ENCODE data around the gene RGL2.
A peak's percentile ranks its signal among the peaks of the same experiment; 100 is the strongest.
"Not testable (repeated sequence)": the region's sequence is repeated elsewhere in the genome, so short reads cannot be mapped to it uniquely, and the experiment has no call there.

Gene RGL2

DNA sequence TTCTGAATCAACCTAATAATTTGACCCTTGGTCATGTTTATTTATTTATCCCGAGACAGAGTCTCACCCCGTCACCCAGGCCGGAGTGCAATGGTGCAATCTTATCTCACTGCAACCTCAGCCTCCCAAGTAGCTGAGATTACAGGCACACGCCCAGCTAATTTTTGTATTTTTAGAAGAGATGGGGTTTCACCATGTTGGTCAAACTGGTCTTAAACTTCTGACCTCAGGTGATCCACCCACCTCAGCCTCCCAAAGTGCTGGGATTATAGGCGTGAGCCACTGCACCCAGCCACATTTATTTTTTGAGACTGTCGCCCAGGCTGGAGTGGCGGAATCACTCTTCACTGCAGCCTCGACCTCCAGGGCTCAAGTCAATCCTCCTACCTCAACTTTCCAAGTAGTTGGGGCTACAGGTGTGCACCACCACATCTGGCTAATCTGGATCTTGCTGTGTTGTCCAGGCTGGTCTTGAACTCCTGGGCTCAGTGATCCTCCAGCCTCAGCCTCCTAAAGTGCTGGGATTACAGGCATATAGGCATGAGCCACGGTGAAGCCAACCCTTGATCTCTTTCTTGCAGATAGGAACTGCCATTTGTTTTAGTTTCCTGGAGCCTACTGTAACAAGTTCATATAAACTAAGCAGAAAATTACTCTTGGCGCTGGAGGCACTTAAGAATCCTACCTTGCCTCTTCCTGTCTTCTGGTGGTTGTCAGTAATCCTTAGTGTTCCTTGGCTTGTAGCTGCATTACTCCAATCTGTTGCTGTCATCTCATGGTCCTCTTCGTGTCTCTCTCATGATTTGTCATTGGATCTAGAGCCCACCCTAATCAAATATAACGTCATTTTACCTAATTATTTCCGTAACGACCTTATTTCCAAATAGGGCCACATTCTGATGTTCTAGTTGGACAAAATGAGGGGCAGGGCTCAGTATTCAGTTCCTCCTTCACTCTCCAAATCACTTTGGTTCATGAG lies 24.5 kb downstream of the RGL2 start:
- no peaks in the 10 kb centered on the region for H3K27me3 ChIP-seq (ENCODE audit: control insufficient read depth, insufficient read depth, low read length, poor library complexity, severe bottlenecking)
- no peak overlapping the region for H3K27ac ChIP-seq (ENCODE audit: insufficient read depth, low read depth, low read length, poor library complexity, severe bottlenecking)
- H3K36me3 ChIP-seq (ENCODE audit: control insufficient read depth, insufficient read depth, low read length): peaks cover 22% of the 10 kb centered on the region
- H3K4me3 ChIP-seq (ENCODE audit: insufficient read depth, low read depth, low read length): peak overlapping the region; percentile 9
- no peaks in the 10 kb centered on the region for H3K9me3 ChIP-seq (ENCODE audit: control insufficient read depth, low read length)
- H3K4me1 ChIP-seq (ENCODE audit: control insufficient read depth, insufficient read depth, low read length): peaks cover 26% of the 10 kb centered on the region
- WGBS, 2 experiments: 86 to 90% methylated on average over 14 of the region's 14 CpGs

DNA sequence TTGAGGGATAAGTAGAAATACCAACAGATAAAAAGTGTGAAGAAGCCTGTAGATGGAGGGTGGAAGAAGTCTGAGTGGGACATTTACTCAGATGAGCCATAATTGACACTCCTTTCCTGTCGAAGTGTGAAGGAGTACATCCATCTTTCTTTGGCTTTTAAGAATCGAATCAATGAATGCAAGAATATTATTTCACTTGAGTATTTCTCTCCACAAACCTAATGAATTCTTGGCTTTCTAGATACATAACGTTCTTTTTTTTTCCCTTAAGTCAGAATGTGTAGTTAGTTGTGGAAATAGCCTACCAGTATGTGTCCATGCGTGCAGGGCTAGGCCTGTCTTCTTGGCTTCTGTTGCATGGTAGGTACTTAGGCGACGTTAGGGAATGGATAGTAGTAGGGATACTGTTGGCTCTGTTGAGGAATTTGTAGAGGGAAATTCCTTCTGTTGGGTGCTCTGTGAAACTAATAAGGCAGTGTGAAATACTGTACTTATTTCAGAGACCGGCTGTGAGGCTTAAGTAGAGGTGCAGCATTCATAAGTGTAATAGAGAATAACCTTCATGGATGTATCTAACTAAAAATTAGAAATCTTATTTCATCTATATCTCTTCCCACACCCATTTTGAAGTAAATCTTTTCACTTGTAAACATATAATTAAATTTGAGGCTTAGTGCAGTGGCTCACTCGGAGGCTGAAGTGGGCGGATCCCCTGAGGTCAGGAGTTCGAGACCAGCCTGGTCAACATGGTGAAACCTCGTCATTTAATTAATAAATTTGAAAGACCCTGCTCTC lies 25.4 kb downstream of the RGL2 start:
- Histone ChIP-seq H3K4me1 (ENCODE audit: control insufficient read depth, insufficient read depth, low read length) (peaks cover 26% of the 10 kb centered on the region), H3K9me3 (ENCODE audit: control insufficient read depth, low read length) (no peaks in the 10 kb centered on the region), H3K36me3 (ENCODE audit: control insufficient read depth, insufficient read depth, low read length) (peaks cover 29% of the 10 kb centered on the region), H3K27me3 (ENCODE audit: control insufficient read depth, insufficient read depth, low read length, poor library complexity, severe bottlenecking) (no peaks in the 10 kb centered on the region), H3K27ac (ENCODE audit: insufficient read depth, low read depth, low read length, poor library complexity, severe bottlenecking) (no peak overlapping the region), H3K4me3 (ENCODE audit: insufficient read depth, low read depth, low read length) (peak overlapping the region; percentile 99)
- 69 to 77% methylated on average over 11 of the region's 11 CpGs for WGBS, 2 experiments

DNA sequence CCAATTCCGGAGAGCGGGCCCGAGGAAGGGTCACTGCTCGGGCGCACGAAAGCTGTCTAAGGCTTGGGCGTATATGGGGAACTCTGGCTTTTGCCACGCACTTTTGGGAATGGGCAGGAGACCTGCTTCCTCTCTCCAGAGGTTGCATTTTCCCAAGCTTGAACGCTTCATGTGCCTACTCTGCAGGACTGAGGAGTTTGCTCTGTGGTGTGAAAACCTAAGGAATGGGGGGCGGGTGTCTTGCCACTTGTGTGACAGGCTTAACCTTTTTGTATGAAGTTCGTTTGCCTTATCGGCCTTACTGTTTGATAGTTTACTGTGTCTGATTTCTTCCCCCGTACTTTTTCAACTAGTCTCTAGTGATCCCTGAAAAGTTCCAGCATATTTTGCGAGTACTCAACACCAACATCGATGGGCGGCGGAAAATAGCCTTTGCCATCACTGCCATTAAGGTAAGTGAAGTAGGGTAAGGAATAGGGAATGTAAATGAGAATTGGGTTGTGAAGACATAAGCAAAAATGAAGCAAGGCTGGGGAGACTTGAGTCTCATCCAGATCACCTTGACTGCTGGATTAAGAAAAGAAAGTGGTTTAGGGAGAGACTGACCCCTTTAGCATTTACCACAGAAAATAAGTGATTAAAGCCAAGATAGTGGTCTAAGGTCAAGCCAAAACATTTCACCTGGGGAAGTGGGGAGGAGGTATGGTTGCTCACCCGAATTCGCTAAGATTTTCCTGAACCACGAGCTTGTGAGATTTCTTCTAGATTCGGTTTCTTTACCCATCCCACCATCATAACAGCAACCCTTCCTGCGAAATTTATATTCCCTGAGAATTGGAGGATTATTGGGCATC lies 26.2 kb downstream of the RGL2 start:
- Histone ChIP-seq H3K4me1 (ENCODE audit: control insufficient read depth, insufficient read depth, low read length) (peaks cover 26% of the 10 kb centered on the region), H3K27ac (ENCODE audit: insufficient read depth, low read depth, low read length, poor library complexity, severe bottlenecking) (peak overlapping the region; percentile 90), H3K27me3 (ENCODE audit: control insufficient read depth, insufficient read depth, low read length, poor library complexity, severe bottlenecking) (no peaks in the 10 kb centered on the region), H3K4me3 (ENCODE audit: insufficient read depth, low read depth, low read length) (peak overlapping the region; percentile 99), H3K9me3 (ENCODE audit: control insufficient read depth, low read length) (no peaks in the 10 kb centered on the region), H3K36me3 (ENCODE audit: control insufficient read depth, insufficient read depth, low read length) (peaks cover 35% of the 10 kb centered on the region)
- WGBS, 2 experiments: 3% methylated on average over 18 to 19 of the region's 22 CpGs

DNA sequence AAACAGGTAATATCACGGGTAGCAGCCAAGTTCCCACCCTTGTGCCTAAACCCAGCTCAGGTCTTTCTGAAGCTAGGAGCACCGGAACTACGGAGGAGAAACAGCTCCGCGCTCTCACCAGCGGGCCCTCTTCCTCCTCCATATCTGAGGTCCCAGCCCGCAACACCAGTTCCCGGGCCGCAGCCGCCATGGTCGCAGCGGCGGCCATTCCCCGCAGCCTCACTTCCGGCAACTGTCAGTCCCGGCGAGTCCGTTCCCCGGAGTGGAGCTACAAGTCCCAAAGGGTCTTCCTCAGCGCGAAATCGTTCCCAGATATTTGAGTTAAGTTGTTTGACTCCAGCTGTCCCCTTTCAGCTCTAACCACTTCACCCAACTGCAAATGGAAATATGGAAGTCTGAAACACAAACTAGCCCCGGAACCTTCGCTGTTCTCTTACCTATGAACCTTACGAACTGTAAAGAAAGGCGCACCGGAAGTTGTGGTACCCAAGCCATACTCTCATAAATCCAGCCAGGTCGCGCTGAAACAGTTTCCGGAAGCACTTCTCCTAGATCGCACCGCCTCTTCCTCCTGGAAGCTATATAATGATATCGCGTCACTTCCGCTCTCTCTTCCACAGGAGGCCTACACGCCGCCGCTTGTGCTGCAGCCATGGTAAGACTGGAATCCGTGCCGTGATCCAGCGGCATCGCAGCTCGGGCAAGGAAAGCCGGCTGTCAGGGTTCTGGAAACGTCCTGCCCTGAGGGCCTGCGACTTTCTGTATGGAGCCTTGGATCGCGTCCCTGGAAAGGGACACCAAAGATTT lies 27.1 kb downstream of the RGL2 start, which contains the start of the genes RPS18 and VPS52:
Gene RPS18 (plus strand): TSS at position 608 of the 807 bp plus-strand sequence. CDS start 45 bp downstream, at position 653.
Gene VPS52 (minus strand): TSS at position 409 of the 807 bp plus-strand sequence. CDS start 201 bp downstream, at position 208.
- 0% methylated on average over 48 of the region's 48 CpGs for WGBS, 2 experiments
- Histone ChIP-seq H3K36me3 (ENCODE audit: control insufficient read depth, insufficient read depth, low read length) (peaks cover 43% of the 10 kb centered on the region), H3K27ac (ENCODE audit: insufficient read depth, low read depth, low read length, poor library complexity, severe bottlenecking) (peak within 1 kb of the TSS; percentile 90), H3K27me3 (ENCODE audit: control insufficient read depth, insufficient read depth, low read length, poor library complexity, severe bottlenecking) (no peaks in the 10 kb centered on the region), H3K4me3 (ENCODE audit: insufficient read depth, low read depth, low read length) (peak within 1 kb of the TSS; percentile 99), H3K9me3 (ENCODE audit: control insufficient read depth, low read length) (no peaks in the 10 kb centered on the region), H3K4me1 (ENCODE audit: control insufficient read depth, insufficient read depth, low read length) (peaks cover 26% of the 10 kb centered on the region)

DNA sequence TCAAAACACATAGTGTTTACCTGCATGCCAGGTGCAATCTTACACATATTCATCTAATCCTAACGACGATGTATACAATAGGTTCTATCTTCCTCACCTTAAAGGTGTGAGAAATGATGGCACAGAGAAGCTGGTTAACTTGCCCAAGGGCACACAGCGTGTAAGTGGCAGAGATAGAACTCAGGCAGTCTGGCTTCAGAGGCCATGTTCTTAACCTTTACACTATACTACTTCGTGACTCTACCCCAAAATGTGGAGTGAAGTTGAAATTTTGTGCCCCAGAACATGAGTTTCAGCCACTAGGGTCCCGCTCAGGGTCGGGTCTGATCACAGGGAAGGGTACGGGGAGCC lies 27.6 kb downstream of the RGL2 start:
- Histone ChIP-seq H3K36me3 (ENCODE audit: control insufficient read depth, insufficient read depth, low read length) (peaks cover 48% of the 10 kb centered on the region), H3K4me1 (ENCODE audit: control insufficient read depth, insufficient read depth, low read length) (peaks cover 26% of the 10 kb centered on the region), H3K9me3 (ENCODE audit: control insufficient read depth, low read length) (no peaks in the 10 kb centered on the region), H3K27ac (ENCODE audit: insufficient read depth, low read depth, low read length, poor library complexity, severe bottlenecking) (peak overlapping the region; percentile 90), H3K4me3 (ENCODE audit: insufficient read depth, low read depth, low read length) (peak overlapping the region; percentile 99), H3K27me3 (ENCODE audit: control insufficient read depth, insufficient read depth, low read length, poor library complexity, severe bottlenecking) (no peaks in the 10 kb centered on the region)
- 1 to 6% methylated on average over 7 of the region's 7 CpGs for WGBS, 2 experiments

DNA sequence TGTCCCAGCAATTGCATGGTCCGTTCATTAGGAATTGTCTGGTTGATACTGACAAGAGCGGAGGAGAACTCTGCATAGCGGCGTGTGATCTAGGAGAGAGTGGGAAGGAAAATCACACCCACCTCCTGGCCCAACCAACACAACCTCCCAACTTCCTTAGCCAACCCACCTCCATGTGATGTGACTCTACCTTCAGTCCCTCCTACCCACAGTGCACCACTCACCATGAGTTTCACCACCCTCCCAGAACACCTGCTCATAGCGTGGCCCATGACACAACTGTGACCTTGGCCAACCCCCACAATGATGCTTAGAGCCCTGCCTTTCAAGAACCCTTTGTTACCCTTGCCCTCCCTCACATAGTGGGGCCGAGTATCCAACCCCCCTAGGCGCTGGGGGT lies 34.7 kb downstream of the RGL2 start:
- no peaks in the 10 kb centered on the region for H3K27me3 ChIP-seq (ENCODE audit: control insufficient read depth, insufficient read depth, low read length, poor library complexity, severe bottlenecking)
- WGBS, 2 experiments: 93 to 95% methylated on average over 7 of the region's 7 CpGs
- H3K36me3 ChIP-seq (ENCODE audit: control insufficient read depth, insufficient read depth, low read length): peaks cover 29% of the 10 kb centered on the region
- no peak overlapping the region for H3K27ac ChIP-seq (ENCODE audit: insufficient read depth, low read depth, low read length, poor library complexity, severe bottlenecking)
- no peaks in the 10 kb centered on the region for H3K4me1 ChIP-seq (ENCODE audit: control insufficient read depth, insufficient read depth, low read length)
- no peaks in the 10 kb centered on the region for H3K9me3 ChIP-seq (ENCODE audit: control insufficient read depth, low read length)
- H3K4me3 ChIP-seq (ENCODE audit: insufficient read depth, low read depth, low read length): no peak overlapping the region

DNA sequence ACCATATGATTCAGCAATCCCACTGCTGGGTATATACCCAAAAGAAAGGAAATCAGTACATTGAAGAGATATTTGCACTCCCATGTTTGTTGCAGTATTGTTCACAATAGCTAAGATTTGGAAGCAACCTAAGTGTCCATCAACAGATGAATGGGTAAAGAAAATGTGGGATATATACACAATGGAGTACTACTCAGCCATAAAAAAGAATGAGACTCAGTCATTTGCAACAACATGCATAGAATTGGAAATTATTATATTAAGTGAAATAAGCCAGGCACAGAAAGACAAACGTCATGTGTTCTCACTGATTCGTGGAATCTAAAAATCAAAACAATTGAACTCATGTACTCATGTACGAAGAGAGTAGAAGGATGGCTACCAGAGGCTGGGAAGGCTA lies 36.3 kb downstream of the RGL2 start:
- H3K27ac ChIP-seq (ENCODE audit: insufficient read depth, low read depth, low read length, poor library complexity, severe bottlenecking); H3K27me3 ChIP-seq (ENCODE audit: control insufficient read depth, insufficient read depth, low read length, poor library complexity, severe bottlenecking); H3K4me3 ChIP-seq (ENCODE audit: insufficient read depth, low read depth, low read length); H3K4me1 ChIP-seq (ENCODE audit: control insufficient read depth, insufficient read depth, low read length); H3K9me3 ChIP-seq (ENCODE audit: control insufficient read depth, low read length): not testable (repeated sequence)
- 83 to 84% methylated on average over 3 of the region's 3 CpGs for WGBS, 2 experiments
- H3K36me3 ChIP-seq (ENCODE audit: control insufficient read depth, insufficient read depth, low read length): peaks cover 25% of the 10 kb centered on the region

DNA sequence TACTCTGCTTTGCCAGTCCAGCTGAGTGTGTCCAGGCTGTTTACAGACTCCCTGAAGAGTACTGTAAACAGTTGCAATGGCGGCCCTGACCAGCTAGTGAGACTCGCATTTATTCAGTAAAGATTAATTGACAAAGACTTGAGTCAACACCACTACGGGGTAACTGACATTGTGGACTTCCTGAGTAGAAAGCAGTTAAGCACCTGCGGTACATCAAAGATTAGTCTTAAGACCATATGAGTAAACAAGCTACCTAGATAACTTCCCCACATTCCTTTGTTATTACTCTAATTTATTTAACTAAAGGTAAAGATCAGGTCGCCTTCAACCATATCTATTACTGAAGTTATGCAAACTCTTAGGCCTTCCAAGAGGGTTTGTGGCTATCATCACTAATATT lies 39.7 kb downstream of the RGL2 start:
- Histone ChIP-seq H3K36me3 (ENCODE audit: control insufficient read depth, insufficient read depth, low read length) (peaks cover 9% of the 10 kb centered on the region), H3K27me3 (ENCODE audit: control insufficient read depth, insufficient read depth, low read length, poor library complexity, severe bottlenecking) (no peaks in the 10 kb centered on the region), H3K27ac (ENCODE audit: insufficient read depth, low read depth, low read length, poor library complexity, severe bottlenecking) (no peak overlapping the region), H3K4me3 (ENCODE audit: insufficient read depth, low read depth, low read length) (no peak overlapping the region), H3K4me1 (ENCODE audit: control insufficient read depth, insufficient read depth, low read length) (no peaks in the 10 kb centered on the region), H3K9me3 (ENCODE audit: control insufficient read depth, low read length) (no peaks in the 10 kb centered on the region)
- WGBS, 2 experiments: 93 to 96% methylated on average over 5 of the region's 5 CpGs

DNA sequence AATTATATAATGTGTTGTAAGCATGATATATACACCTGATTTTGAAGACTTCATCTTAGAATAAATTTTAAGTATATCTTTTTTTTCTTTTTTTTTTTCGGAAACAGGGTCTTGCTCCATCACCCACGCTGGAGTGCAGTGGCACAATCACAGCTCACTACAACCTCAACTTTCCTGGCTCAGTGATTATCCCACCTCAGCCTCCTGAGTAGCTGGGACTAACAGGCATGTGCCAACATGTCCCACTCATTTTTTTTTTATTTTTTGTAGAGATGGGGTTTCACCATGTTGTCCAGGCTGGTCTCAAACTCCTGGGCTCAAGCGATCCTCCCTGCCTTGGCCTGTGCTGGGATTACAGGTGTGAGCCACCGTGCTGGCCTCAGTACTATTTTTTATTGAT lies 44.2 kb downstream of the RGL2 start:
- WGBS, 2 experiments: 90 to 94% methylated on average over 3 to 4 of the region's 4 CpGs
- Histone ChIP-seq H3K36me3 (ENCODE audit: control insufficient read depth, insufficient read depth, low read length) (peaks cover 9% of the 10 kb centered on the region), H3K9me3 (ENCODE audit: control insufficient read depth, low read length) (no peaks in the 10 kb centered on the region), H3K4me3 (ENCODE audit: insufficient read depth, low read depth, low read length) (no peak overlapping the region), H3K27me3 (ENCODE audit: control insufficient read depth, insufficient read depth, low read length, poor library complexity, severe bottlenecking) (no peaks in the 10 kb centered on the region), H3K4me1 (ENCODE audit: control insufficient read depth, insufficient read depth, low read length) (peaks cover 4% of the 10 kb centered on the region), H3K27ac (ENCODE audit: insufficient read depth, low read depth, low read length, poor library complexity, severe bottlenecking) (no peak overlapping the region)
